A549 (cell line): ENCODE data around the gene NAA60.

Experiments
- CEBPB ChIP-seq, 2 experiments: fragments of >200 bp in 1 of 2; sonication (Bioruptor Twin) in 1 of 2; formaldehyde crosslinking in 1 of 2; IDR thresholded peaks; 2 replicates each; pipeline ENCODE4 v1.6.1; 2012 to 2016
- CTCF ChIP-seq: fragments of >200 bp; sonication (Bioruptor Twin); formaldehyde crosslinking; IDR thresholded peaks from 3 replicates; pipeline ENCODE4 v1.5.1; 2016
- EP300 ChIP-seq, 2 experiments: fragments of >200 bp; sonication (Bioruptor Twin); formaldehyde crosslinking; IDR thresholded peaks; 2 replicates in 1 of 2; 3 replicates in 1 of 2; pipeline ENCODE4 v1.6.1; 2016 to 2017
- HDAC2 ChIP-seq: fragments of 200-600 bp; sonication (generic); IDR thresholded peaks from 2 replicates; pipeline ENCODE4 v1.6.1; 2016
- MAFK ChIP-seq: fragments of 450-650 bp; IDR thresholded peaks from 2 replicates; pipeline ENCODE4 v1.6.1; 2014; ENCODE audit not compliant: partially characterized antibody
- RAD21 ChIP-seq, 2 experiments: fragments of >200 bp in 1 of 2; sonication (Bioruptor Twin) in 1 of 2; formaldehyde crosslinking in 1 of 2; IDR thresholded peaks in 1 of 2; conservative IDR thresholded peaks in 1 of 2; 2 replicates in 1 of 2; 3 replicates in 1 of 2; pipeline ENCODE4 v1.6.1; 2012 to 2018; ENCODE audit warnings: inconsistent platforms in 1 of 2

GRCh38 chr16:3454631-3455147 lies 11.2 kb downstream of the NAA60 start:
- no peak for TF ChIP-seq CTCF
- TF ChIP-seq HDAC2, result no peak
- no peak for TF ChIP-seq CEBPB (IDR thresholded peaks at IDR 0.05)
- no peak for TF ChIP-seq EP300 (IDR thresholded peaks at IDR 0.05)
- TF ChIP-seq MAFK, result no peak
- TF ChIP-seq RAD21 (conservative IDR thresholded peaks at IDR 0.05 in 1 of 2, IDR thresholded peaks at IDR 0.05 in 1 of 2), result no peak
